Endothelial cell of umbilical vein (primary cell): ENCODE results near the gene SPRED1. TPM values are rescaled to one million over a fixed set of nuclear protein-coding genes. Genes with fewer than 3 reads are reported as not detected.

Source experiments
- BruUV-seq: library from RNA; stranded (reverse); fragments of 400-500 nt; replicated peaks from 2 replicates; lab custom pipeline; 2021; lab: Mats Ljungman, UMichigan
- CTCF ChIA-PET: fragments of 300-600, 350-600 bp; sonication (Branson Sonifier 250); formaldehyde crosslinking; loops from one replicate; lab custom pipeline; 2021; ENCODE audit warnings: antibody characterized with exemption, inconsistent platforms; lab: Charles Lee
- POLR2A ChIA-PET: fragments of 300-600, 350-600 bp; sonication (Branson Sonifier 250); formaldehyde crosslinking; loops from one replicate; lab custom pipeline; 2021; ENCODE audit warnings: antibody characterized with exemption, inconsistent platforms; lab: Charles Lee
- DNase-seq: peaks from one replicate; pipeline ENCODE4 v3.0.0-alpha.2; 2011; ENCODE audit warnings: low read depth, low spot score
- FAIRE-seq: peaks from 2 replicates; lab custom pipeline; 2011; peaks lifted over from hg19 to GRCh38; lab: Jason Lieb, UNC
- H2AFZ ChIP-seq: 2 replicates; pipeline ENCODE4 v1.6.0; 2012; ENCODE audit warnings: low read depth, low read length, control low read depth, inconsistent platforms
- H3K27ac ChIP-seq: 2 replicates; pipeline ENCODE4 v1.5.1; 2011; ENCODE audit warnings: low read depth, mild to moderate bottlenecking, control low read depth, low read length, moderate library complexity; ENCODE audit not compliant: insufficient read depth
- H3K27me3 ChIP-seq, 2 experiments: 2 replicates each; pipeline versions ENCODE4 v1.6.0 to v1.6.1; 2011; ENCODE audit warnings: low read length in 2 of 2, mixed read lengths in 1 of 2; ENCODE audit not compliant: control insufficient read depth in 2 of 2, insufficient read depth in 2 of 2
- H3K36me3 ChIP-seq, 2 experiments: 2 replicates in 1 of 2; 3 replicates in 1 of 2; pipeline ENCODE4 v1.5.1; 2011; ENCODE audit warnings: low read length in 2 of 2, mild to moderate bottlenecking in 1 of 2, moderate library complexity in 1 of 2; ENCODE audit not compliant: control insufficient read depth in 2 of 2, insufficient read depth in 2 of 2; ENCODE audit errors: extremely low read depth in 1 of 2
- H3K4me1 ChIP-seq: 3 replicates; pipeline ENCODE4 v1.5.1; 2011; ENCODE audit warnings: mild to moderate bottlenecking, low read length; ENCODE audit not compliant: control insufficient read depth, insufficient read depth; ENCODE audit errors: extremely low read depth
- H3K4me2 ChIP-seq: 2 replicates; pipeline ENCODE4 v1.6.1; 2011; ENCODE audit warnings: low read length, control low read depth, mixed read lengths; ENCODE audit not compliant: insufficient read depth
- H3K4me3 ChIP-seq, 3 experiments: fragments of 200-600 bp in 1 of 3; sonication (generic), shearing (Covaris generic) in 1 of 3; replicated peaks in 1 of 3; 2 replicates each; pipeline ENCODE4 v1.5.1; 2011 to 2016; ENCODE audit warnings: control low read depth in 3 of 3, low read length in 3 of 3, mild to moderate bottlenecking in 2 of 3, inconsistent platforms in 1 of 3, low read depth in 1 of 3, moderate library complexity in 1 of 3; ENCODE audit not compliant: insufficient read depth in 1 of 3
- H3K79me2 ChIP-seq: 2 replicates; pipeline ENCODE4 v1.6.0; 2012; ENCODE audit warnings: low read length, inconsistent platforms; ENCODE audit not compliant: control insufficient read depth, insufficient read depth
- H3K9ac ChIP-seq: replicated peaks from 2 replicates; pipeline ENCODE3; 2011; ENCODE audit warnings: low read length, control low read depth; ENCODE audit not compliant: insufficient read depth; ENCODE audit errors: extremely low read depth
- H3K9me1 ChIP-seq: replicated peaks from 3 replicates; pipeline ENCODE4 v1.6.0; 2011; ENCODE audit warnings: mild to moderate bottlenecking, low read length; ENCODE audit not compliant: control insufficient read depth, insufficient read depth; ENCODE audit errors: extremely low read depth
- H3K9me3 ChIP-seq: replicated peaks from 2 replicates; pipeline ENCODE4 v1.5.1; 2012; ENCODE audit warnings: low read length, inconsistent platforms; ENCODE audit not compliant: control insufficient read depth, insufficient read depth
- H4K20me1 ChIP-seq: replicated peaks from 2 replicates; pipeline ENCODE3; 2011; ENCODE audit warnings: mild to moderate bottlenecking, low read length; ENCODE audit not compliant: control insufficient read depth, insufficient read depth; ENCODE audit errors: extremely low read depth
- CTCF ChIP-seq, 2 donors: IDR thresholded peaks; 1 replicate in 1 of 2; 2 replicates in 1 of 2; pipeline ENCODE4 v1.5.1; 2011; ENCODE audit warnings: low read length in 2 of 2, mild to moderate bottlenecking in 2 of 2, moderate library complexity in 2 of 2, control low read depth in 1 of 2, inconsistent platforms in 1 of 2, low read depth in 1 of 2; ENCODE audit not compliant: insufficient read depth in 1 of 2; ENCODE audit errors: extremely low read depth in 1 of 2
- EZH2 ChIP-seq: IDR thresholded peaks from 2 replicates; pipeline ENCODE4 v1.6.1; 2012; ENCODE audit warnings: borderline replicate concordance, low read depth, mild to moderate bottlenecking, moderate library complexity, low read length, inconsistent platforms; ENCODE audit not compliant: severe bottlenecking
- FOS ChIP-seq: IDR thresholded peaks from 2 replicates; pipeline ENCODE4 v1.6.1; 2011; ENCODE audit warnings: mild to moderate bottlenecking, low read length, moderate library complexity, borderline replicate concordance; ENCODE audit not compliant: insufficient read depth
- GATA2 ChIP-seq: IDR thresholded peaks from 2 replicates; pipeline ENCODE4 v1.7.0; 2011; ENCODE audit warnings: low read depth, mild to moderate bottlenecking, moderate library complexity, mixed read lengths, low read length; ENCODE audit not compliant: insufficient read length, insufficient read depth
- JUN ChIP-seq: IDR thresholded peaks from 2 replicates; pipeline ENCODE4 v1.6.1; 2011; ENCODE audit warnings: borderline replicate concordance, low read depth; ENCODE audit not compliant: insufficient read length, insufficient read depth
- MAX ChIP-seq: IDR thresholded peaks from 2 replicates; pipeline ENCODE4 v1.6.1; 2011; ENCODE audit not compliant: insufficient read depth, insufficient read length
- MYC ChIP-seq: IDR thresholded peaks from one replicate; pipeline ENCODE4 v1.6.1; 2011; ENCODE audit warnings: mild to moderate bottlenecking, low read depth, low read length
- POLR2A ChIP-seq: IDR thresholded peaks from 2 replicates; pipeline ENCODE4 v1.6.1; 2012; ENCODE audit warnings: low read depth, mild to moderate bottlenecking, control low read depth, low read length
- POLR2AphosphoS5 ChIP-seq: IDR thresholded peaks from 2 replicates; pipeline ENCODE4 v1.6.1; 2012; ENCODE audit warnings: low read depth, mild to moderate bottlenecking, control low read depth, low read length, moderate library complexity; ENCODE audit not compliant: insufficient read depth
- dilution Hi-C: fragments of 300-500 bp; cut with MboI; formaldehyde crosslinking; loops from one replicate; pipeline ENCODE4 v1.15.0; 2019; ENCODE audit warnings: low sequenced_read_pairs; ENCODE audit not compliant: extremely low pct_ligation_motif_present
- intact Hi-C: fragments of 100-400 bp; cut with micrococcal nuclease; formaldehyde crosslinking; loops from one replicate; pipeline ENCODE4 v1.10.0; 2022
- polyA plus RNA-seq, 4 experiments: library from polyadenylated mRNA; depleted of rRNA in 3 of 4; stranded (reverse) in 3 of 4; unstranded in 1 of 4; fragments of >200 nt; gene quantifications; 2 replicates each; pipeline versions ENCODE4 v1.2.1 to v1.2.3, GENCODE V29; 2011 to 2012; ENCODE audit warnings: missing spikeins in 1 of 4
- total RNA-seq: library from RNA; stranded (reverse); gene quantifications from 2 replicates; pipeline ENCODE4 v1.2.3, GENCODE V29; 2021

SPRED1 gene
- total and polyA plus RNA-seq, 2 donors (not counting 3 experiments of a cell fraction or from before 2014, with no cell fraction given) = 1.3 to 10.7 TPM

- no peak for DNase-seq
- dilution Hi-C loops (no loop called here), intact Hi-C loops (no loop called here)
- Histone ChIP-seq H3K79me2 (no peaks in the 10 kb centered on the region), H4K20me1 (no peaks in the 10 kb centered on the region), H2AFZ (no peak overlapping the region), H3K4me1 (no peaks in the 10 kb centered on the region), H3K9me3 (no peaks in the 10 kb centered on the region), H3K4me3 (no peak overlapping the region), H3K36me3 (no peaks in the 10 kb centered on the region), H3K27me3 (peaks cover 11 to 20% of the 10 kb centered on the region in 2 experiments), H3K9me1 (no peaks in the 10 kb centered on the region), H3K27ac (no peak overlapping the region), H3K4me2 (no peak overlapping the region), H3K9ac (no peak overlapping the region)
- no peak for FAIRE-seq
- no TSS peak for BruUV-seq
- CTCF ChIA-PET = interaction anchor here (1.7 to 2.3 kb wide), 2 partner anchors 11 to 12 kb away, joined by 3 to 6 read pairs; no protein-coding TSS in a partner anchor
- POLR2A ChIA-PET = no interaction called here
- no peak for TF ChIP-seq JUN
- TF ChIP-seq MAX = no peak
- TF ChIP-seq EZH2 = no peak
- no peak for TF ChIP-seq CTCF (IDR thresholded peaks at IDR 0.05; ENCODE audit: extremely low read depth in 1 of 2, insufficient read depth in 1 of 2, low read depth in 1 of 2, low read length in 2 of 2)
- TF ChIP-seq POLR2A = no peak
- no peak for TF ChIP-seq FOS
- no peak for TF ChIP-seq GATA2
- no peak for TF ChIP-seq POLR2AphosphoS5
- no peak for TF ChIP-seq MYC
Measured at GRCh38 chr15:38217191-38217595, 35.4 kb upstream of the SPRED1 start.
